ENCODE data around the gene TMEM60.

The TMEM60 gene

GRCh38 chr7:77753173-77753572 is 45.1 kb downstream of the TMEM60 start:
- H3K4me3 ChIP-seq (ENCODE audit: control insufficient read depth, low read depth, low read length), result no peak overlapping the region
- TF ChIP-seq CTCF (IDR thresholded peaks at IDR 0.05; ENCODE audit: control insufficient read depth, insufficient read depth, low read depth, low read length, missing control alignments), result no peak
- no peak for DNase-seq (ENCODE audit: low read depth)

- H3K4me3 ChIP-seq (ENCODE audit: control insufficient read depth, low read depth, low read length), result no peak overlapping the region
- DNase-seq (ENCODE audit: low read depth), result no peak
- TF ChIP-seq CTCF (IDR thresholded peaks at IDR 0.05; ENCODE audit: control insufficient read depth, insufficient read depth, low read depth, low read length, missing control alignments), result no peak
Measured at GRCh38 chr7:77752016-77752415, 46.2 kb downstream of the TMEM60 start.

GRCh38 chr7:77747718-77748117 is 50.5 kb downstream of the TMEM60 start:
- TF ChIP-seq CTCF (IDR thresholded peaks at IDR 0.05; ENCODE audit: control insufficient read depth, insufficient read depth, low read depth, low read length, missing control alignments), result no peak
- no peak for DNase-seq (ENCODE audit: low read depth)
- no peak overlapping the region for H3K4me3 ChIP-seq (ENCODE audit: control insufficient read depth, low read depth, low read length)

GRCh38 chr7:77747178-77747577 is 51.1 kb downstream of the TMEM60 start:
- no peak for DNase-seq (ENCODE audit: low read depth)
- H3K4me3 ChIP-seq (ENCODE audit: control insufficient read depth, low read depth, low read length), result no peak overlapping the region
- TF ChIP-seq CTCF (IDR thresholded peaks at IDR 0.05; ENCODE audit: control insufficient read depth, insufficient read depth, low read depth, low read length, missing control alignments), result no peak

DNA sequence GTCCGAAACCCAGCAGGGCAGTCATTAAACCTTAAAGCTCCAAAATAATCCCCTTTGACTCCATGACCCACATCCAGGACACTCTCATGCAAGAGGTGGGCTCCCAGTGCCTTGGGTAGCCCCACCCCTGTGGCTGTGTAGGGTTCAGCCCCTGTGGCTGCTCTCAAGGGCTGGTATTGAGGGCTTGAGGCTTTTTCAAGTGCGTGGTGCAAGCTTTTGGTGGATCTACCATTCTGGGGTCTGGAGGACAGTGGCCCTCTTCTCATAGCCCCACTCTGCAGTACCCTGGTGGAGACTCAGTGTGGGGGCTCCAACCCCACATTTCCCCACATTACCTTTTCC is 51.4 kb downstream of the TMEM60 start:
- no peak overlapping the region for H3K4me3 ChIP-seq (ENCODE audit: control insufficient read depth, low read depth, low read length)
- DNase-seq (ENCODE audit: low read depth), result no peak
- TF ChIP-seq CTCF (IDR thresholded peaks at IDR 0.05; ENCODE audit: control insufficient read depth, insufficient read depth, low read depth, low read length, missing control alignments), result no peak

- DNase-seq (ENCODE audit: low read depth), result no peak
- no peak overlapping the region for H3K4me3 ChIP-seq (ENCODE audit: control insufficient read depth, low read depth, low read length)
- TF ChIP-seq CTCF (IDR thresholded peaks at IDR 0.05; ENCODE audit: control insufficient read depth, insufficient read depth, low read depth, low read length, missing control alignments), result no peak
Measured at GRCh38 chr7:77746164-77746823, 51.9 kb downstream of the TMEM60 start.

DNA sequence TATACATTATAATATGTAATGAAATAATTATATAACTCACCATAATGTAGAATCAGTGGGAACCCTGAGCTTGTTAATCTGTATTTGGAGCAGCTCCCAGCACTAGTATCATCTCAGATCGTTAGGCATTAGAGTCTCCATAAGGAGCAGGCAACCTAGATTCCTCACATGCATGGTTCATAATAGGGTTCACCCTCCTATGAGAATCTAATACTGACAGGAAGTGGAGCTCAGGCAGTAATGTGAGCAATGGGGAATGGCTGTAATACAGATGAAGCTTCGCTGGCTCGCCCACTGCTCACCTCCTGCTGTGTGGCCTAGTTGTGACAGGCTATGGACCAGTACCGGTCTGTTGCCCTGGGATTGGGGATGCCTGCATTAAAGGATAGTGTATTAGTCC is 52.5 kb downstream of the TMEM60 start:
- no peak overlapping the region for H3K4me3 ChIP-seq (ENCODE audit: control insufficient read depth, low read depth, low read length)
- TF ChIP-seq CTCF (IDR thresholded peaks at IDR 0.05; ENCODE audit: control insufficient read depth, insufficient read depth, low read depth, low read length, missing control alignments), result no peak
- no peak for DNase-seq (ENCODE audit: low read depth)

All from AG09309 (cell line).